ENCODE results near the gene GALNT10.
A peak's percentile ranks its signal among the peaks of the same experiment; 100 is the strongest.

Gene GALNT10

DNA sequence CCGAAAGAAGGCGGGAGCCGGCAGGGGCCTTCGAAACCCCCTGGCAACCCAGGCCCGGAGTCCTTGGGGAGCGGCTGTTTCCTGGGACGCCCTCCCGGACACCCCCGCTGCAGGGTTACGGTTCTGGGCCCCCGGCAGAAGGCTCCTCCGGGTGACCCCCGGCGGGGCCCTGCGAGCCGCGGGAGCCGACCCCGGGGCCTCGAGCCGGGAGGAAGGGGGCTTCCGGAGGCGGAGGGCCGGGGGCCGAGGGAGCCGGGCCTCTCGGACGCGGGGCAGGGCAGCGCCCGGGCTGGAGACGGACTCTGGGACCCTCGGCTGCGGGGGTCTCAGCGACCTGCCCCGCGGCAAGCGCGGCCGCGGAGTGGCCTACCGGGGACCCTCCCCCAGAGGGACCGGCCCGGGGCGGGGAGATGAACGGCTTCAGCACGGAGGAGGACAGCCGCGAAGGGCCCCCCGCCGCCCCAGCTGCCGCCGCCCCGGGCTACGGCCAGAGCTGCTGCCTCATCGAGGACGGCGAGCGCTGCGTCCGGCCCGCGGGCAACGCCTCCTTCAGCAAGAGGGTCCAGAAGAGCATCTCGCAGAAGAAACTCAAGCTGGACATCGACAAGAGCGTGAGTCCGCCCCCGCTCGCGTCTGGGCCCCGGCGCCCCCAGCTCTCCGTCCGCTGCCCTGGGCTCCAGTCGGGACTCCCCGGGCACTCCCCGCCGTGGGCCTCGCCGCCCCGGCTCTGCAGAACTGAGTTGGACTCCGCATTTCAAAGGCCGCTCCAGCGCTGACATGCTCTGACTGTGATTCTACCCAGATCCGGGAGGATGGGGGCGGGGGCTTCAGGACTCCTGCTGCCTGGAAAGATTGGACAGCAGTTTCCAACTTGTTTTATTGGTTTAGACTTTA is 255.9 kb downstream of the GALNT10 start:
- peak; percentile 65 for ATAC-seq
- TF ChIP-seq, protein P1, sequence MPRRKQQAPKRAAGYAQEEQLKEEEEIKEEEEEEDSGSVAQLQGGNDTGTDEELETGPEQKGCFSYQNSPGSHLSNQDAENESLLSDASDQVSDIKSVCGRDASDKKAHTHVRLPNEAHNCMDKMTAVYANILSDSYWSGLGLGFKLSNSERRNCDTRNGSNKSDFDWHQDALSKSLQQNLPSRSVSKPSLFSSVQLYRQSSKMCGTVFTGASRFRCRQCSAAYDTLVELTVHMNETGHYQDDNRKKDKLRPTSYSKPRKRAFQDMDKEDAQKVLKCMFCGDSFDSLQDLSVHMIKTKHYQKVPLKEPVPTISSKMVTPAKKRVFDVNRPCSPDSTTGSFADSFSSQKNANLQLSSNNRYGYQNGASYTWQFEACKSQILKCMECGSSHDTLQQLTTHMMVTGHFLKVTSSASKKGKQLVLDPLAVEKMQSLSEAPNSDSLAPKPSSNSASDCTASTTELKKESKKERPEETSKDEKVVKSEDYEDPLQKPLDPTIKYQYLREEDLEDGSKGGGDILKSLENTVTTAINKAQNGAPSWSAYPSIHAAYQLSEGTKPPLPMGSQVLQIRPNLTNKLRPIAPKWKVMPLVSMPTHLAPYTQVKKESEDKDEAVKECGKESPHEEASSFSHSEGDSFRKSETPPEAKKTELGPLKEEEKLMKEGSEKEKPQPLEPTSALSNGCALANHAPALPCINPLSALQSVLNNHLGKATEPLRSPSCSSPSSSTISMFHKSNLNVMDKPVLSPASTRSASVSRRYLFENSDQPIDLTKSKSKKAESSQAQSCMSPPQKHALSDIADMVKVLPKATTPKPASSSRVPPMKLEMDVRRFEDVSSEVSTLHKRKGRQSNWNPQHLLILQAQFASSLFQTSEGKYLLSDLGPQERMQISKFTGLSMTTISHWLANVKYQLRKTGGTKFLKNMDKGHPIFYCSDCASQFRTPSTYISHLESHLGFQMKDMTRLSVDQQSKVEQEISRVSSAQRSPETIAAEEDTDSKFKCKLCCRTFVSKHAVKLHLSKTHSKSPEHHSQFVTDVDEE (CRISPR knock-in tag; IDR thresholded peaks at IDR 0.05), result no peak
- TF ChIP-seq TCF4 (CRISPR knock-in tag; IDR thresholded peaks at IDR 0.05; ENCODE audit: borderline replicate concordance) (no peak), ZC3H10 (CRISPR knock-in tag; IDR thresholded peaks at IDR 0.05) (no peak), OSR1 (CRISPR knock-in tag; IDR thresholded peaks at IDR 0.05) (no peak), ZNF565 (CRISPR knock-in tag; conservative IDR thresholded peaks at IDR 0.05; ENCODE audit: low read depth) (no peak), CSDC2 (CRISPR knock-in tag; IDR thresholded peaks at IDR 0.05) (no peak), ZNF8 (CRISPR knock-in tag; IDR thresholded peaks at IDR 0.05) (no peak), SNAI2 (CRISPR knock-in tag; IDR thresholded peaks at IDR 0.05) (no peak), TOX (CRISPR knock-in tag; IDR thresholded peaks at IDR 0.05; ENCODE audit: borderline replicate concordance) (no peak), ESRRG (CRISPR knock-in tag; IDR thresholded peaks at IDR 0.05) (no peak), ARNTL (CRISPR knock-in tag; IDR thresholded peaks at IDR 0.05; ENCODE audit: borderline replicate concordance, low read depth) (no peak)
- TF ChIP-seq, protein P2, sequence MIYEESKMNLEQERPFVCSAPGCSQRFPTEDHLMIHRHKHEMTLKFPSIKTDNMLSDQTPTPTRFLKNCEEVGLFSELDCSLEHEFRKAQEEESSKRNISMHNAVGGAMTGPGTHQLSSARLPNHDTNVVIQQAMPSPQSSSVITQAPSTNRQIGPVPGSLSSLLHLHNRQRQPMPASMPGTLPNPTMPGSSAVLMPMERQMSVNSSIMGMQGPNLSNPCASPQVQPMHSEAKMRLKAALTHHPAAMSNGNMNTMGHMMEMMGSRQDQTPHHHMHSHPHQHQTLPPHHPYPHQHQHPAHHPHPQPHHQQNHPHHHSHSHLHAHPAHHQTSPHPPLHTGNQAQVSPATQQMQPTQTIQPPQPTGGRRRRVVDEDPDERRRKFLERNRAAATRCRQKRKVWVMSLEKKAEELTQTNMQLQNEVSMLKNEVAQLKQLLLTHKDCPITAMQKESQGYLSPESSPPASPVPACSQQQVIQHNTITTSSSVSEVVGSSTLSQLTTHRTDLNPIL (CRISPR knock-in tag; IDR thresholded peaks at IDR 0.05; ENCODE audit: low read depth), result no peak
- TF ChIP-seq, protein P3, sequence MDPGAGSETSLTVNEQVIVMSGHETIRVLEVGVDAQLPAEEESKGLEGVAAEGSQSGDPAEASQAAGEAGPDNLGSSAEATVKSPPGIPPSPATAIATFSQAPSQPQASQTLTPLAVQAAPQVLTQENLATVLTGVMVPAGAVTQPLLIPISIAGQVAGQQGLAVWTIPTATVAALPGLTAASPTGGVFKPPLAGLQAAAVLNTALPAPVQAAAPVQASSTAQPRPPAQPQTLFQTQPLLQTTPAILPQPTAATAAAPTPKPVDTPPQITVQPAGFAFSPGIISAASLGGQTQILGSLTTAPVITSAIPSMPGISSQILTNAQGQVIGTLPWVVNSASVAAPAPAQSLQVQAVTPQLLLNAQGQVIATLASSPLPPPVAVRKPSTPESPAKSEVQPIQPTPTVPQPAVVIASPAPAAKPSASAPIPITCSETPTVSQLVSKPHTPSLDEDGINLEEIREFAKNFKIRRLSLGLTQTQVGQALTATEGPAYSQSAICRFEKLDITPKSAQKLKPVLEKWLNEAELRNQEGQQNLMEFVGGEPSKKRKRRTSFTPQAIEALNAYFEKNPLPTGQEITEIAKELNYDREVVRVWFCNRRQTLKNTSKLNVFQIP (CRISPR knock-in tag; IDR thresholded peaks at IDR 0.05; ENCODE audit: borderline replicate concordance, low read depth), result no peak
- TF ChIP-seq, protein P4, sequence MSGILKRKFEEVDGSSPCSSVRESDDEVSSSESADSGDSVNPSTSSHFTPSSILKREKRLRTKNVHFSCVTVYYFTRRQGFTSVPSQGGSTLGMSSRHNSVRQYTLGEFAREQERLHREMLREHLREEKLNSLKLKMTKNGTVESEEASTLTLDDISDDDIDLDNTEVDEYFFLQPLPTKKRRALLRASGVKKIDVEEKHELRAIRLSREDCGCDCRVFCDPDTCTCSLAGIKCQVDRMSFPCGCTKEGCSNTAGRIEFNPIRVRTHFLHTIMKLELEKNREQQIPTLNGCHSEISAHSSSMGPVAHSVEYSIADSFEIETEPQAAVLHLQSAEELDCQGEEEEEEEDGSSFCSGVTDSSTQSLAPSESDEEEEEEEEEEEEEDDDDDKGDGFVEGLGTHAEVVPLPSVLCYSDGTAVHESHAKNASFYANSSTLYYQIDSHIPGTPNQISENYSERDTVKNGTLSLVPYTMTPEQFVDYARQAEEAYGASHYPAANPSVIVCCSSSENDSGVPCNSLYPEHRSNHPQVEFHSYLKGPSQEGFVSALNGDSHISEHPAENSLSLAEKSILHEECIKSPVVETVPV (CRISPR knock-in tag; IDR thresholded peaks at IDR 0.05), result no peak

DNA sequence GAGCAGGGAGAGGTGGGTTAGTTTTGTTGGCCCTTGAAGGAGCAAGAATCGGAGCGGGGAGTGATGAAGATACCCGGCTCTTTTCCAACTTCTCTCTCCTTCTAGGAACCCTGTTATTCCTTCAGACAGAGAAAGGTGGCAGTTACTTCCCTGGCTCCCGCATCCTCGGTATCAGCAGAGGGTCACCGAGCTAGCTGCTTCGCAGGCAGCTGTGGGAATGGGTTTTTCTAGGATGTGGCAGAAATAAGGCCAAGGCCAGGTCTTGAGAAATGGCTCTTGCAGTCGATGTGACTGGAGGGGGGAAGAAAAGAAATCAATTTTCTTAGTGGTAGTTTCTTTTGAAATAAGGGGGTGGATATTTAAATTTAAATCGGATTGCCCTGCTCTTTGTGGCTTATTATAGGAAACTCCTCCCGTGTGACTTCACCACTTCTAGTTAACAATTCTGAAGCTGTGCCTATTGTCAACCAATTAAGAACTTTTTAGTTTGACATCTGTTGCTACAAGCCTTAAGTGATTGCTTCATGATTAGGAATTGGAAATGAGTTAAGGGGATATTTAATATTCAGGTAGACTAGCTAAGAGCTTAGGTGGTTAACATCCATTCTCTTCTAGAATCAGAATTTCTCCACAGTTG is 256.7 kb downstream of the GALNT10 start:
- TF ChIP-seq ZFP3 (CRISPR knock-in tag; IDR thresholded peaks at IDR 0.05) (no peak), ZNF70 (CRISPR knock-in tag; IDR thresholded peaks at IDR 0.05) (no peak), CSDC2 (CRISPR knock-in tag; IDR thresholded peaks at IDR 0.05) (no peak), ARNTL (CRISPR knock-in tag; IDR thresholded peaks at IDR 0.05; ENCODE audit: borderline replicate concordance, low read depth) (no peak), OSR1 (CRISPR knock-in tag; IDR thresholded peaks at IDR 0.05) (no peak), RARB (CRISPR knock-in tag; IDR thresholded peaks at IDR 0.05) (no peak), SNAI2 (CRISPR knock-in tag; IDR thresholded peaks at IDR 0.05) (no peak), ZNF8 (CRISPR knock-in tag; IDR thresholded peaks at IDR 0.05) (no peak), PPARA (CRISPR knock-in tag; IDR thresholded peaks at IDR 0.05; ENCODE audit: borderline replicate concordance) (no peak)
- TF ChIP-seq, protein P2 (CRISPR knock-in tag; IDR thresholded peaks at IDR 0.05; ENCODE audit: low read depth), result no peak
- TF ChIP-seq, protein P1 (CRISPR knock-in tag; IDR thresholded peaks at IDR 0.05), result no peak
- ATAC-seq, result peak; percentile 6; the same call in 1 of the 3 replicates
